WTC11 (cell line): ENCODE measurements around the gene KLHDC9. TPM values are rescaled to one million over a fixed set of nuclear protein-coding genes. Genes with fewer than 3 reads are reported as not detected.

Experiments used
- ATAC-seq: fragments of 200-7000 bp; cut with Tn5 transposase; 2 replicates; pipeline ENCODE4 v1.10.0; 2021; ENCODE audit warnings: mild to moderate bottlenecking, moderate library complexity
- CTCF ChIA-PET: fragments of 300-600 bp; sonication (Branson Sonifier 250); formaldehyde crosslinking; loops from one replicate; lab custom pipeline; 2021; ENCODE audit warnings: antibody characterized with exemption; lab: Charles Lee
- POLR2A ChIA-PET: fragments of 350-600 bp; sonication (Branson Sonifier 250); formaldehyde crosslinking; loops from one replicate; lab custom pipeline; 2021; ENCODE audit warnings: antibody characterized with exemption; lab: Charles Lee
- DNase-seq: peaks from one replicate; pipeline ENCODE4 v3.0.0; 2021; ENCODE audit warnings: low spot score
- H3K27ac Mint-ChIP-seq: 2 replicates; pipeline ENCODE4 v1.8.0; 2021; ENCODE audit warnings: mixed read lengths
- H3K27me3 Mint-ChIP-seq: 2 replicates; pipeline ENCODE4 v1.8.0; 2021; ENCODE audit warnings: low read depth, mild to moderate bottlenecking, moderate library complexity, mixed read lengths
- H3K36me3 Mint-ChIP-seq: 2 replicates; pipeline ENCODE4 v1.8.0; 2021; ENCODE audit warnings: mixed read lengths
- H3K4me1 Mint-ChIP-seq: 2 replicates; pipeline ENCODE4 v1.8.0; 2022; ENCODE audit warnings: mixed read lengths
- H3K4me3 Mint-ChIP-seq: 2 replicates; pipeline ENCODE4 v1.8.0; 2021; ENCODE audit warnings: mild to moderate bottlenecking, moderate library complexity, mixed read lengths
- H3K9me3 Mint-ChIP-seq: 2 replicates; pipeline ENCODE4 v1.8.0; 2021; ENCODE audit warnings: mixed read lengths
- GRHL2 ChIP-seq: fragments of 250-450 bp; sonication (Bioruptor Pico); IDR thresholded peaks from 2 replicates; pipeline ENCODE4 v1.8.0; 2022; ENCODE audit warnings: mild to moderate bottlenecking, moderate library complexity; ENCODE audit not compliant: insufficient replicate concordance, severe bottlenecking
- HMGA2 ChIP-seq: fragments of 250-450 bp; sonication (Bioruptor Pico); IDR thresholded peaks from 2 replicates; pipeline ENCODE4 v1.4.0; 2021; ENCODE audit warnings: mild to moderate bottlenecking, moderate library complexity
- IRF2 ChIP-seq: sonication (generic); formaldehyde crosslinking; IDR thresholded peaks from 2 replicates; pipeline ENCODE4 v1.8.0; 2022; ENCODE audit warnings: low read depth, missing genetic modification reagents, borderline replicate concordance
- JAZF1 ChIP-seq: fragments of 250-450 bp; sonication (Bioruptor Pico); IDR thresholded peaks from 2 replicates; pipeline ENCODE4 v1.9.0; 2021; ENCODE audit warnings: moderate library complexity, mild to moderate bottlenecking, inconsistent platforms
- KAT7 ChIP-seq: sonication (generic); formaldehyde crosslinking; IDR thresholded peaks from 2 replicates; pipeline ENCODE4 v1.8.1; 2023; ENCODE audit warnings: missing genetic modification reagents, mild to moderate bottlenecking, borderline replicate concordance
- NFATC4 ChIP-seq: fragments of 250-450 bp; sonication (Bioruptor Pico); IDR thresholded peaks from 2 replicates; pipeline ENCODE4 v1.9.0; 2021; ENCODE audit warnings: mild to moderate bottlenecking
- OVOL2 ChIP-seq: fragments of 250-450 bp; sonication (Bioruptor Pico); IDR thresholded peaks from 2 replicates; pipeline ENCODE4 v1.9.0; 2021; ENCODE audit warnings: mild to moderate bottlenecking, borderline replicate concordance
- RORB ChIP-seq: fragments of 250-450 bp; sonication (Bioruptor Pico); IDR thresholded peaks from 2 replicates; pipeline ENCODE4 v1.9.0; 2021; ENCODE audit warnings: mild to moderate bottlenecking
- TCF7 ChIP-seq: sonication (generic); formaldehyde crosslinking; IDR thresholded peaks from 2 replicates; pipeline ENCODE4 v1.8.0; 2022; ENCODE audit warnings: mild to moderate bottlenecking, low read depth, missing genetic modification reagents, moderate library complexity
- TEAD1 ChIP-seq: sonication (generic); formaldehyde crosslinking; IDR thresholded peaks from 2 replicates; pipeline ENCODE4 v1.8.0; 2022; ENCODE audit warnings: mild to moderate bottlenecking, missing genetic modification reagents
- TEAD4 ChIP-seq: sonication (generic); formaldehyde crosslinking; IDR thresholded peaks from 2 replicates; pipeline ENCODE4 v1.8.0; 2022; ENCODE audit warnings: mild to moderate bottlenecking, missing genetic modification reagents
- ZNF138 ChIP-seq: sonication (generic); formaldehyde crosslinking; conservative IDR thresholded peaks from 2 replicates; pipeline ENCODE4 v1.8.1; 2022; ENCODE audit warnings: mild to moderate bottlenecking, moderate library complexity, missing genetic modification reagents
- ZNF317 ChIP-seq: sonication (generic); formaldehyde crosslinking; IDR thresholded peaks from 2 replicates; pipeline ENCODE4 v1.8.1; 2023; ENCODE audit warnings: low read depth, mild to moderate bottlenecking, moderate library complexity, missing genetic modification reagents, borderline replicate concordance
- total RNA-seq: library from RNA; stranded (reverse); gene quantifications from 3 replicates; pipeline ENCODE4 v1.2.3, GENCODE V29; 2021
- TF ChIP-seq, protein P1 (sequence below): fragments of 250-450 bp; sonication (Bioruptor Pico); IDR thresholded peaks from 2 replicates; pipeline ENCODE4 v2.1.2; 2022; ENCODE audit warnings: mild to moderate bottlenecking, moderate library complexity
- TF ChIP-seq, protein P2 (sequence below): sonication (generic); formaldehyde crosslinking; IDR thresholded peaks from 2 replicates; pipeline ENCODE4 v1.8.1; 2023; ENCODE audit warnings: mild to moderate bottlenecking, moderate library complexity, missing genetic modification reagents
- TF ChIP-seq, protein P3 (sequence below): sonication (generic); formaldehyde crosslinking; conservative IDR thresholded peaks from 2 replicates; pipeline ENCODE4 v1.8.1; 2022; ENCODE audit warnings: mild to moderate bottlenecking, missing genetic modification reagents
- TF ChIP-seq, protein P4 (sequence below): sonication (generic); formaldehyde crosslinking; IDR thresholded peaks from 2 replicates; pipeline ENCODE4 v1.8.0; 2022; ENCODE audit warnings: mild to moderate bottlenecking, missing genetic modification reagents
- TF ChIP-seq, protein P5 (sequence below): sonication (generic); formaldehyde crosslinking; IDR thresholded peaks from 2 replicates; pipeline ENCODE4 v1.8.1; 2023; ENCODE audit warnings: mild to moderate bottlenecking, missing genetic modification reagents, borderline replicate concordance
- TF ChIP-seq, protein P6 (sequence below): fragments of 200-600 bp; IDR thresholded peaks from 2 replicates; pipeline ENCODE4 v1.8.0; 2022; ENCODE audit warnings: antibody characterized with exemption

The KLHDC9 gene
- total RNA-seq, 1 experiment from 2014 or later: 5.8 TPM

DNA sequence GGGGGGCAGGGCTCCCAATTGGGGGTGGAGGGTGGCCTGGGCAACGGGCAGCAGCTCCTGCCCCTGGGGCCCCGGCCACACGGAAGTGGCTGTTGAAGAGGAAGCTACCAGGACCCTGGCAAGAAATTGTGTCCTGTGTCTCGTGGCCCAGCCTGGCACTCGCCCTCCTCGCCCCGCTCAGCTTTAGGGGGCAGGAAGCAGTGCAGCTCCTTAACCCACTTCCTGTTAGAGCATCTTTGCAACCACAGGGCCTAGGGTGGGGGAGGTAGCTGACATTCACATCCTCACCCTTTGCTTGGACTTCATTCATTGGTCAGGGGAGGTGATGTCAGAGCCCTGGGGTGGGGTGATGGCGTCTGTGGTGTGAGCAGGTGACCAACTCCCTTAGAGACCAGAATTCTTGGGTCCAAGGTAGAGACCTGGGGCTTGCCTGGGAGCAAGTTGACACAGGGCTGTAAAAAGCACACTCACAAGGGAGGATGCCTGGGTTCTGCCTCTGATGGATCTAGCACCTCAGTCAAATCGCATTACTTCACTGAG, 28.4 kb upstream of the KLHDC9 start, which contains the start of gene ARHGAP30 (continued):
- TF ChIP-seq, protein P1, sequence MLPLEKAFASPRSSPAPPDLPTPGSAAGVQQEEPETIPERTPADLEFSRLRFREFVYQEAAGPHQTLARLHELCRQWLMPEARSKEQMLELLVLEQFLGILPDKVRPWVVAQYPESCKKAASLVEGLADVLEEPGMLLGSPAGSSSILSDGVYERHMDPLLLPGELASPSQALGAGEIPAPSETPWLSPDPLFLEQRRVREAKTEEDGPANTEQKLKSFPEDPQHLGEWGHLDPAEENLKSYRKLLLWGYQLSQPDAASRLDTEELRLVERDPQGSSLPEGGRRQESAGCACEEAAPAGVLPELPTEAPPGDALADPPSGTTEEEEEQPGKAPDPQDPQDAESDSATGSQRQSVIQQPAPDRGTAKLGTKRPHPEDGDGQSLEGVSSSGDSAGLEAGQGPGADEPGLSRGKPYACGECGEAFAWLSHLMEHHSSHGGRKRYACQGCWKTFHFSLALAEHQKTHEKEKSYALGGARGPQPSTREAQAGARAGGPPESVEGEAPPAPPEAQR: no peak
- TF ChIP-seq OVOL2 (CRISPR knock-in tag) (no peak), ZNF138 (CRISPR knock-in tag) (no peak), ZNF317 (CRISPR knock-in tag) (no peak), TEAD4 (CRISPR knock-in tag) (no peak), TCF7 (no peak), IRF2 (CRISPR knock-in tag) (no peak), NFATC4 (CRISPR knock-in tag) (no peak), GRHL2 (CRISPR knock-in tag) (no peak)
- TF ChIP-seq, protein P2, sequence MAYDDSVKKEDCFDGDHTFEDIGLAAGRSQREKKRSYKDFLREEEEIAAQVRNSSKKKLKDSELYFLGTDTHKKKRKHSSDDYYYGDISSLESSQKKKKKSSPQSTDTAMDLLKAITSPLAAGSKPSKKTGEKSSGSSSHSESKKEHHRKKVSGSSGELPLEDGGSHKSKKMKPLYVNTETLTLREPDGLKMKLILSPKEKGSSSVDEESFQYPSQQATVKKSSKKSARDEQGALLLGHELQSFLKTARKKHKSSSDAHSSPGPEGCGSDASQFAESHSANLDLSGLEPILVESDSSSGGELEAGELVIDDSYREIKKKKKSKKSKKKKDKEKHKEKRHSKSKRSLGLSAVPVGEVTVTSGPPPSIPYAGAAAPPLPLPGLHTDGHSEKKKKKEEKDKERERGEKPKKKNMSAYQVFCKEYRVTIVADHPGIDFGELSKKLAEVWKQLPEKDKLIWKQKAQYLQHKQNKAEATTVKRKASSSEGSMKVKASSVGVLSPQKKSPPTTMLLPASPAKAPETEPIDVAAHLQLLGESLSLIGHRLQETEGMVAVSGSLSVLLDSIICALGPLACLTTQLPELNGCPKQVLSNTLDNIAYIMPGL: no peak
- TF ChIP-seq, protein P3, sequence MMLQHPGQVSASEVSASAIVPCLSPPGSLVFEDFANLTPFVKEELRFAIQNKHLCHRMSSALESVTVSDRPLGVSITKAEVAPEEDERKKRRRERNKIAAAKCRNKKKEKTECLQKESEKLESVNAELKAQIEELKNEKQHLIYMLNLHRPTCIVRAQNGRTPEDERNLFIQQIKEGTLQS (CRISPR knock-in tag): no peak

DNA sequence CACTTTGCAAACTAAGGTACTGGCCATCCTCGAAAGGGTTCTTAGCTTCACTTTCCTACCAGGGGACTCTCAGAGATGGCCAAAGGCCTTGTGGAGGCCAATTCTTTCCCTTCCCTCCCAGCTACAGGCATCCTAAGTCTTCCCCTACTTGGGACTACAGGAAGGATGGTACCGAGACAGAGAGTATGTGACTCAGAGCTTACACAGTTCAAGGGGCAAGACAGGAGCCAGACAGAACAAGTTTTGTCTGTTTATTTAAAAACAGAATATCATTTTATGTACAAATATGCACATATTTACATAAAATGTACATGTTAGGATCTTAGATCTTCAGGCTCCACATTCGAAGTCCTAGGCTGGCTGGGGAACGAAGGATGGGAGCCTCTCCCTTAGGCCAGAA, 27.4 kb upstream of the KLHDC9 start:
- Mint-ChIP-seq H3K4me3 (no peak overlapping the region), H3K36me3 (no peaks in the 10 kb centered on the region), H3K27me3 (peaks cover 4% of the 10 kb centered on the region; the same call in 1 of the 2 replicates), H3K27ac (no peak overlapping the region), H3K9me3 (no peaks in the 10 kb centered on the region), H3K4me1 (peaks cover 22% of the 10 kb centered on the region)
- ChIA-PET CTCF (interaction anchor here (0.8 to 4.1 kb wide), 10 partner anchors 8 to 179 kb away, joined by 3 to 109 read pairs (median 6); partner anchors contain the start of genes KLHDC9, NECTIN4, TSTD1 and USF1), POLR2A (interaction anchor here (0.6 kb wide), 1 partner anchor 67 kb away, joined by 3 read pairs; no protein-coding TSS in a partner anchor)
- no peak for TF ChIP-seq HMGA2 (CRISPR knock-in tag)
- no peak for TF ChIP-seq KAT7 (CRISPR knock-in tag)
- no peak for TF ChIP-seq TEAD1
- no peak for TF ChIP-seq NFATC4 (CRISPR knock-in tag)
- TF ChIP-seq TCF7: no peak
- TF ChIP-seq, protein P4, sequence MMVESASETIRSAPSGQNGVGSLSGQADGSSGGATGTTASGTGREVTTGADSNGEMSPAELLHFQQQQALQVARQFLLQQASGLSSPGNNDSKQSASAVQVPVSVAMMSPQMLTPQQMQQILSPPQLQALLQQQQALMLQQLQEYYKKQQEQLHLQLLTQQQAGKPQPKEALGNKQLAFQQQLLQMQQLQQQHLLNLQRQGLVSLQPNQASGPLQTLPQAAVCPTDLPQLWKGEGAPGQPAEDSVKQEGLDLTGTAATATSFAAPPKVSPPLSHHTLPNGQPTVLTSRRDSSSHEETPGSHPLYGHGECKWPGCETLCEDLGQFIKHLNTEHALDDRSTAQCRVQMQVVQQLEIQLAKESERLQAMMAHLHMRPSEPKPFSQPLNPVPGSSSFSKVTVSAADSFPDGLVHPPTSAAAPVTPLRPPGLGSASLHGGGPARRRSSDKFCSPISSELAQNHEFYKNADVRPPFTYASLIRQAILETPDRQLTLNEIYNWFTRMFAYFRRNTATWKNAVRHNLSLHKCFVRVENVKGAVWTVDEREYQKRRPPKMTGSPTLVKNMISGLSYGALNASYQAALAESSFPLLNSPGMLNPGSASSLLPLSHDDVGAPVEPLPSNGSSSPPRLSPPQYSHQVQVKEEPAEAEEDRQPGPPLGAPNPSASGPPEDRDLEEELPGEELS (CRISPR knock-in tag): no peak
- TF ChIP-seq JAZF1: no peak
- no peak for TF ChIP-seq GRHL2 (CRISPR knock-in tag)
- no peak for DNase-seq
- no peak for ATAC-seq

DNA sequence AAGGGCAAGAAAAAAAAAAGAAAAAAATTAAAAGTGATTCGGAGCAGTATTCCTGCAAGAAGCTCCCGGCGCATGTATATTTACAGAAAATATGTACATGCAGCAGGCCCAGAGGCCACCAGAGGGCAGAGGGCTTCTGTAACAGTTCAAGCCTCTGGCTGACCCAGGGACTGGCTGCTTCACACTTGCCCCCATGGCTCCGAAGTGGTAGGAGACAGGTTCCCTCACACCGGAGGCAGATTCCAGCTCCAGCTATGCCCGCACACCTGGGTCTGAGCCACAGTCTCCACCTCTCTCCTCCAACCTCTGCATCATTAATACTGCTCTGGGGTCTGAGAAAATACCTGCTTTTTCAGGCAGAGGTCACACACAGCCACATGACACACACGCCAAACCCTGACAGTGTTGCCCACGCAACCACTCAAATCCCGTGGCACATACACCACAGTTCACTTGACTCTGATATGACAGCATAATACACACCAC, 26.2 kb upstream of the KLHDC9 start:
- Mint-ChIP-seq H3K36me3 (no peaks in the 10 kb centered on the region), H3K4me1 (peaks cover 22% of the 10 kb centered on the region), H3K27ac (peak overlapping the region; percentile 32; the same call in 1 of the 2 replicates), H3K9me3 (no peaks in the 10 kb centered on the region), H3K4me3 (no peak overlapping the region), H3K27me3 (peaks cover 4% of the 10 kb centered on the region; the same call in 1 of the 2 replicates)
- CTCF ChIA-PET: interaction anchor here (0.6 to 4.1 kb wide), 30 partner anchors 8 to 311 kb away, joined by 3 to 109 read pairs (median 6); partner anchors contain the start of genes B4GALT3, DEDD, F11R and KLHDC9
- TF ChIP-seq, protein P5, sequence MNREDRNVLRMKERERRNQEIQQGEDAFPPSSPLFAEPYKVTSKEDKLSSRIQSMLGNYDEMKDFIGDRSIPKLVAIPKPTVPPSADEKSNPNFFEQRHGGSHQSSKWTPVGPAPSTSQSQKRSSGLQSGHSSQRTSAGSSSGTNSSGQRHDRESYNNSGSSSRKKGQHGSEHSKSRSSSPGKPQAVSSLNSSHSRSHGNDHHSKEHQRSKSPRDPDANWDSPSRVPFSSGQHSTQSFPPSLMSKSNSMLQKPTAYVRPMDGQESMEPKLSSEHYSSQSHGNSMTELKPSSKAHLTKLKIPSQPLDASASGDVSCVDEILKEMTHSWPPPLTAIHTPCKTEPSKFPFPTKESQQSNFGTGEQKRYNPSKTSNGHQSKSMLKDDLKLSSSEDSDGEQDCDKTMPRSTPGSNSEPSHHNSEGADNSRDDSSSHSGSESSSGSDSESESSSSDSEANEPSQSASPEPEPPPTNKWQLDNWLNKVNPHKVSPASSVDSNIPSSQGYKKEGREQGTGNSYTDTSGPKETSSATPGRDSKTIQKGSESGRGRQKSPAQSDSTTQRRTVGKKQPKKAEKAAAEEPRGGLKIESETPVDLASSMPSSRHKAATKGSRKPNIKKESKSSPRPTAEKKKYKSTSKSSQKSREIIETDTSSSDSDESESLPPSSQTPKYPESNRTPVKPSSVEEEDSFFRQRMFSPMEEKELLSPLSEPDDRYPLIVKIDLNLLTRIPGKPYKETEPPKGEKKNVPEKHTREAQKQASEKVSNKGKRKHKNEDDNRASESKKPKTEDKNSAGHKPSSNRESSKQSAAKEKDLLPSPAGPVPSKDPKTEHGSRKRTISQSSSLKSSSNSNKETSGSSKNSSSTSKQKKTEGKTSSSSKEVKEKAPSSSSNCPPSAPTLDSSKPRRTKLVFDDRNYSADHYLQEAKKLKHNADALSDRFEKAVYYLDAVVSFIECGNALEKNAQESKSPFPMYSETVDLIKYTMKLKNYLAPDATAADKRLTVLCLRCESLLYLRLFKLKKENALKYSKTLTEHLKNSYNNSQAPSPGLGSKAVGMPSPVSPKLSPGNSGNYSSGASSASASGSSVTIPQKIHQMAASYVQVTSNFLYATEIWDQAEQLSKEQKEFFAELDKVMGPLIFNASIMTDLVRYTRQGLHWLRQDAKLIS: no peak
- TF ChIP-seq RORB (CRISPR knock-in tag): no peak
- TF ChIP-seq, protein P6, sequence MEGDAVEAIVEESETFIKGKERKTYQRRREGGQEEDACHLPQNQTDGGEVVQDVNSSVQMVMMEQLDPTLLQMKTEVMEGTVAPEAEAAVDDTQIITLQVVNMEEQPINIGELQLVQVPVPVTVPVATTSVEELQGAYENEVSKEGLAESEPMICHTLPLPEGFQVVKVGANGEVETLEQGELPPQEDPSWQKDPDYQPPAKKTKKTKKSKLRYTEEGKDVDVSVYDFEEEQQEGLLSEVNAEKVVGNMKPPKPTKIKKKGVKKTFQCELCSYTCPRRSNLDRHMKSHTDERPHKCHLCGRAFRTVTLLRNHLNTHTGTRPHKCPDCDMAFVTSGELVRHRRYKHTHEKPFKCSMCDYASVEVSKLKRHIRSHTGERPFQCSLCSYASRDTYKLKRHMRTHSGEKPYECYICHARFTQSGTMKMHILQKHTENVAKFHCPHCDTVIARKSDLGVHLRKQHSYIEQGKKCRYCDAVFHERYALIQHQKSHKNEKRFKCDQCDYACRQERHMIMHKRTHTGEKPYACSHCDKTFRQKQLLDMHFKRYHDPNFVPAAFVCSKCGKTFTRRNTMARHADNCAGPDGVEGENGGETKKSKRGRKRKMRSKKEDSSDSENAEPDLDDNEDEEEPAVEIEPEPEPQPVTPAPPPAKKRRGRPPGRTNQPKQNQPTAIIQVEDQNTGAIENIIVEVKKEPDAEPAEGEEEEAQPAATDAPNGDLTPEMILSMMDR: peak; percentile 52
- POLR2A ChIA-PET: interaction anchor here (0.6 to 1.0 kb wide), 3 partner anchors 17 to 491 kb away, joined by 3 to 4 read pairs (median 3); partner anchors contain the start of genes NECTIN4 and USF1
- DNase-seq: peak; percentile 72
- peak; percentile 66 for ATAC-seq
